SK-N-SH (cell line): ENCODE data around the gene FANCE. TPM values are rescaled to one million over a fixed set of nuclear protein-coding genes. Genes with fewer than 3 reads are reported as not detected.

Experiments
- CTCF ChIA-PET: fragments of 300-600, 350-600 bp; formaldehyde crosslinking; extraction: SDS; loops from one replicate; lab custom pipeline; 2021; lab: Yijun Ruan, JAX
- POLR2A ChIA-PET: fragments of 350-600 bp; sonication (Branson Sonifier 250); formaldehyde crosslinking; extraction: SDS; loops from one replicate; lab custom pipeline; 2020; ENCODE audit warnings: antibody characterized with exemption, inconsistent platforms; lab: Yijun Ruan, JAX
- DNase-seq: peaks from one replicate; pipeline ENCODE4 v3.0.0; 2012
- H2AFZ ChIP-seq: fragments of 200-600 bp; sonication (generic); 2 replicates; pipeline ENCODE4 v1.8.1; 2016; ENCODE audit warnings: antibody characterized with exemption, mild to moderate bottlenecking, low read depth
- H3F3A ChIP-seq: fragments of 200-600 bp; sonication (generic); replicated peaks from 2 replicates; pipeline ENCODE3; 2016; ENCODE audit warnings: antibody characterized with exemption, mild to moderate bottlenecking; ENCODE audit not compliant: insufficient read depth
- H3K27ac ChIP-seq, 2 experiments: fragments of 200-500 bp in 1 of 2; fragments of 200-600 bp in 1 of 2; sonication (Bioruptor generic) in 1 of 2; sonication (generic), shearing (Covaris generic) in 1 of 2; 2 replicates each; pipeline versions ENCODE4 v1.5.1 to v1.6.1; 2014 to 2016; ENCODE audit warnings: low read depth in 2 of 2, inconsistent platforms in 1 of 2, low read length in 1 of 2, mild to moderate bottlenecking in 1 of 2, mixed read lengths in 1 of 2
- H3K27me3 ChIP-seq: fragments of 200-600 bp; sonication (generic), shearing (Covaris generic); 2 replicates; pipeline ENCODE4 v1.6.1; 2016; ENCODE audit warnings: mixed run types; ENCODE audit not compliant: insufficient read depth
- H3K36me3 ChIP-seq, 2 experiments: fragments of 200-500 bp in 1 of 2; fragments of 200-600 bp in 1 of 2; sonication (Bioruptor generic) in 1 of 2; sonication (generic) in 1 of 2; replicated peaks in 1 of 2; 2 replicates each; pipeline versions ENCODE3 to v1.5.1; 2014 to 2016; ENCODE audit warnings: low read length in 1 of 2, mild to moderate bottlenecking in 1 of 2; ENCODE audit not compliant: insufficient read depth in 2 of 2, control insufficient read depth in 1 of 2
- H3K4me1 ChIP-seq, 2 experiments: fragments of 200-500 bp in 1 of 2; fragments of 200-600 bp in 1 of 2; sonication (Bioruptor generic) in 1 of 2; sonication (generic), shearing (Covaris generic) in 1 of 2; 2 replicates each; pipeline versions ENCODE4 v1.5.1 to v1.6.1; 2014 to 2016; ENCODE audit warnings: low read depth in 1 of 2, low read length in 1 of 2, mixed run types in 1 of 2; ENCODE audit not compliant: insufficient read depth in 2 of 2, control insufficient read depth in 1 of 2
- H3K4me2 ChIP-seq: fragments of 200-600 bp; sonication (generic), shearing (Covaris generic); 2 replicates; pipeline ENCODE4 v1.6.1; 2017; ENCODE audit warnings: mixed run types
- H3K4me3 ChIP-seq, 2 experiments: fragments of 200-500 bp in 1 of 2; fragments of 200-600 bp in 1 of 2; sonication (Bioruptor generic) in 1 of 2; sonication (generic), shearing (Covaris generic) in 1 of 2; 2 replicates each; pipeline versions ENCODE4 v1.5.1 to v1.8.1; 2014 to 2016; ENCODE audit warnings: low read depth in 2 of 2, inconsistent platforms in 1 of 2, low read length in 1 of 2, mild to moderate bottlenecking in 1 of 2, mixed read lengths in 1 of 2, moderate library complexity in 1 of 2
- H3K79me2 ChIP-seq: fragments of 200-600 bp; sonication (generic); 2 replicates; pipeline ENCODE4 v1.8.1; 2017; ENCODE audit warnings: mild to moderate bottlenecking; ENCODE audit not compliant: insufficient read depth
- H3K9ac ChIP-seq: fragments of 200-600 bp; sonication (generic); 2 replicates; pipeline ENCODE4 v1.6.1; 2017; ENCODE audit warnings: mixed run types
- H3K9me2 ChIP-seq: fragments of 200-600 bp; sonication (generic); 2 replicates; pipeline ENCODE4 v1.6.1; 2017; ENCODE audit warnings: mixed run types
- H3K9me3 ChIP-seq: fragments of 200-600 bp; sonication (generic); 2 replicates; pipeline ENCODE4 v1.6.1; 2017; ENCODE audit warnings: mixed run types, mild to moderate bottlenecking, moderate library complexity
- H4K20me1 ChIP-seq: fragments of 200-600 bp; sonication (generic); 2 replicates; pipeline ENCODE4 v1.6.1; 2017; ENCODE audit warnings: mild to moderate bottlenecking, mixed run types; ENCODE audit not compliant: insufficient read depth
- CHD2 ChIP-seq: fragments of 150-350 bp; IDR thresholded peaks from 2 replicates; pipeline ENCODE4 v1.6.1; 2018; ENCODE audit warnings: low read length; ENCODE audit not compliant: partially characterized antibody
- ELF1 ChIP-seq: IDR thresholded peaks from 2 replicates; pipeline ENCODE4 v1.4.0; 2012
- EP300 ChIP-seq, 2 experiments: IDR thresholded peaks; 2 replicates each; pipeline versions ENCODE4 v1.4.0 to v1.6.1; 2012; ENCODE audit warnings: borderline replicate concordance in 1 of 2, low read depth in 1 of 2, low read length in 1 of 2
- FOSL2 ChIP-seq: IDR thresholded peaks from 2 replicates; pipeline ENCODE4 v1.4.0; 2012; ENCODE audit warnings: low read depth, mild to moderate bottlenecking, moderate library complexity, borderline replicate concordance
- FOXJ3 ChIP-seq: sonication (generic); formaldehyde crosslinking; IDR thresholded peaks from 2 replicates; pipeline ENCODE4 v1.5.1; 2020; ENCODE audit warnings: mild to moderate bottlenecking, missing genetic modification reagents
- FOXM1 ChIP-seq: IDR thresholded peaks from 2 replicates; pipeline ENCODE4 v1.4.0; 2012; ENCODE audit warnings: low read depth, mild to moderate bottlenecking
- GABPA ChIP-seq: IDR thresholded peaks from 2 replicates; pipeline ENCODE4 v1.4.0; 2012; ENCODE audit warnings: low read depth, mild to moderate bottlenecking
- GATA2 ChIP-seq: sonication (generic); formaldehyde crosslinking; IDR thresholded peaks from 2 replicates; pipeline ENCODE4 v1.5.0; 2020; ENCODE audit warnings: mild to moderate bottlenecking, missing genetic modification reagents
- IRF3 ChIP-seq: fragments of 150-350 bp; IDR thresholded peaks from 2 replicates; pipeline ENCODE4 v1.6.1; 2016; ENCODE audit warnings: mild to moderate bottlenecking, low read depth, low read length
- MEF2A ChIP-seq: IDR thresholded peaks from 2 replicates; pipeline ENCODE4 v1.4.0; 2012; ENCODE audit warnings: low read depth, borderline replicate concordance
- NFIC ChIP-seq: IDR thresholded peaks from 2 replicates; pipeline ENCODE4 v1.4.0; 2012; ENCODE audit warnings: borderline replicate concordance
- RAD21 ChIP-seq: IDR thresholded peaks from 2 replicates; pipeline ENCODE4 v1.6.1; 2012; ENCODE audit warnings: mild to moderate bottlenecking, low read length
- RCOR1 ChIP-seq: fragments of 150-350 bp; IDR thresholded peaks from 2 replicates; pipeline ENCODE4 v1.6.1; 2017; ENCODE audit warnings: antibody characterized with exemption, low read length
- RXRA ChIP-seq: IDR thresholded peaks from 2 replicates; pipeline ENCODE4 v1.4.0; 2012; ENCODE audit warnings: low read depth, mild to moderate bottlenecking, borderline replicate concordance
- SIN3A ChIP-seq: IDR thresholded peaks from 2 replicates; pipeline ENCODE4 v1.6.1; 2012; ENCODE audit warnings: low read depth, mild to moderate bottlenecking, low read length, moderate library complexity, borderline replicate concordance
- SMC3 ChIP-seq: IDR thresholded peaks from 2 replicates; pipeline ENCODE4 v1.6.1; 2012; ENCODE audit warnings: low read depth, low read length, improper control_type of control experiment
- TEAD4 ChIP-seq: IDR thresholded peaks from 2 replicates; pipeline ENCODE4 v1.4.0; 2012; ENCODE audit warnings: mild to moderate bottlenecking, borderline replicate concordance; ENCODE audit not compliant: insufficient read depth
- USF1 ChIP-seq: IDR thresholded peaks from 2 replicates; pipeline ENCODE4 v1.4.0; 2012; ENCODE audit warnings: low read depth, borderline replicate concordance
- WGBS: methylation state at CpG from one replicate; pipeline ENCODE4 v1.1.6; 2017; ENCODE audit warnings: low lambda C conversion rate; 5-methylcytosine and 5-hydroxymethylcytosine counted together
- polyA plus RNA-seq, 3 experiments: library from polyadenylated mRNA; depleted of rRNA; stranded (reverse); fragments of >200 nt; gene quantifications; 2 replicates each; pipeline ENCODE4 v1.2.3, GENCODE V29; 2012
- TF ChIP-seq, protein P1 (sequence below): IDR thresholded peaks from 2 replicates; pipeline ENCODE4 v1.4.0; 2012; ENCODE audit warnings: low read depth

Gene FANCE
- polyA plus RNA-seq, 1 of the 3 experiments (the other 2 are of a cell fraction): 5.8 TPM

GRCh38 chr6:35492974-35493284 is 40.8 kb downstream of the FANCE start:
- Histone ChIP-seq H3K4me1 (peaks cover 22 to 58% of the 10 kb centered on the region in 2 experiments; a peak in 2 of 4 replicates), H3K27ac (no peak overlapping the region), H3K9ac (no peak overlapping the region), H3K4me2 (no peak overlapping the region), H3K27me3 (no peaks in the 10 kb centered on the region), H4K20me1 (peaks cover 21% of the 10 kb centered on the region; the same call in 1 of the 2 replicates), H3K4me3 (no peak overlapping the region), H3K9me3 (no peaks in the 10 kb centered on the region), H3K79me2 (peaks cover 25% of the 10 kb centered on the region; the same call in 1 of the 2 replicates), H3K36me3 (no peaks in the 10 kb centered on the region), H3K9me2 (no peaks in the 10 kb centered on the region), H3F3A (peaks cover 2% of the 10 kb centered on the region), H2AFZ (no peak overlapping the region)
- DNase-seq: no peak
- TF ChIP-seq, protein P1, sequence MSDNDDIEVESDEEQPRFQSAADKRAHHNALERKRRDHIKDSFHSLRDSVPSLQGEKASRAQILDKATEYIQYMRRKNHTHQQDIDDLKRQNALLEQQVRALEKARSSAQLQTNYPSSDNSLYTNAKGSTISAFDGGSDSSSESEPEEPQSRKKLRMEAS: no peak
- TF ChIP-seq TEAD4 (no peak), RCOR1 (no peak), FOXJ3 (CRISPR knock-in tag) (no peak), MEF2A (no peak), RXRA (no peak), FOXM1 (no peak), GATA2 (CRISPR knock-in tag) (no peak), IRF3 (no peak), CHD2 (no peak), USF1 (no peak), RAD21 (no peak), EP300 (IDR thresholded peaks at IDR 0.05; ENCODE audit: borderline replicate concordance in 1 of 2, low read depth in 1 of 2, low read length in 1 of 2) (no peak), ELF1 (no peak), SMC3 (no peak), SIN3A (no peak), FOSL2 (no peak), NFIC (no peak), GABPA (no peak)
- POLR2A ChIA-PET: no interaction called here
- CTCF ChIA-PET: interaction anchor here (1.4 kb wide), 1 partner anchor 26 kb away, joined by 3 read pairs; no protein-coding TSS in a partner anchor
- 96% methylated on average over 7 of the region's 7 CpGs for WGBS
